ENCODE results near the gene GXYLT1.

GXYLT1 gene

DNA sequence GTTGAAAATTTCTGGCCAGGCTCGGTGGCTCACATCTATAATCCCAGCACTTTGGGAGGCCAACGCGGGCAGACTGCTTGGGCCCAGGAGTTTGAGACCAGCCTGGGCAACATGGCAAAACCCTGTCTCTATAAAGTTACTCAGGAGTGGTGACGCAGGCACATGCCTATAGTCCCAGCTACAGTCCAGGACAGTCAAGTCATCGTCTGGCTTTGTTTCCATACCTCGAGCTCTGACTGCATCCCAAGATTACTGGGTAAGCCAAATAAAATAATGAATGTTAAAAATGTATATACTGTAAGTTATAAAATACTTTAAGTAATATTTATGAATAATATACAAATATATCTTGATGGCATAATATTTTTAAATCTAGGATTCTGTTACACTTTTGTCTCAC lies 23.0 kb upstream of the GXYLT1 start:
- in situ Hi-C loops (cut with MboI; ENCODE audit: low pct_unique_long_range_greater_than_20kb, low sequenced_read_pairs, unreplicated experiment), result no loop called here

DNA sequence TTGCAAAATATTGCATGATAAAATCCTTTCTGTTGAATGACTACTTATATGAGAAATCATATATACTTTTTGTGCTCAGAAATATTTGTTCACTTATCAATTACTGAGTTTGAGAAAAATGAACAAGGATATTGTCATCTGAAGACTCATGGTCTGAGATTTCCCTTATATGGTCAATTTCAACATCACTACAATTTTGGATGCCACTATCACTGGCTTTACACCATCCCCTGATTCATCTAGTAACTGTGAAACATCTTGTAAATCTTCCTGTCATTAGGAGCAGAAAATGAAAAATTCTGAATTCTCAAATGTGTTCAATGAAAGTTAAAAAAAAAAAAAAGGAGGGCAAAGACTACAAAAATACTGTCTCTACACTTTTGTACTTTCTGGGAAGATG lies 21.8 kb upstream of the GXYLT1 start:
- in situ Hi-C loops (cut with MboI; ENCODE audit: low pct_unique_long_range_greater_than_20kb, low sequenced_read_pairs, unreplicated experiment), result no loop called here
- TF ChIP-seq, protein P1, sequence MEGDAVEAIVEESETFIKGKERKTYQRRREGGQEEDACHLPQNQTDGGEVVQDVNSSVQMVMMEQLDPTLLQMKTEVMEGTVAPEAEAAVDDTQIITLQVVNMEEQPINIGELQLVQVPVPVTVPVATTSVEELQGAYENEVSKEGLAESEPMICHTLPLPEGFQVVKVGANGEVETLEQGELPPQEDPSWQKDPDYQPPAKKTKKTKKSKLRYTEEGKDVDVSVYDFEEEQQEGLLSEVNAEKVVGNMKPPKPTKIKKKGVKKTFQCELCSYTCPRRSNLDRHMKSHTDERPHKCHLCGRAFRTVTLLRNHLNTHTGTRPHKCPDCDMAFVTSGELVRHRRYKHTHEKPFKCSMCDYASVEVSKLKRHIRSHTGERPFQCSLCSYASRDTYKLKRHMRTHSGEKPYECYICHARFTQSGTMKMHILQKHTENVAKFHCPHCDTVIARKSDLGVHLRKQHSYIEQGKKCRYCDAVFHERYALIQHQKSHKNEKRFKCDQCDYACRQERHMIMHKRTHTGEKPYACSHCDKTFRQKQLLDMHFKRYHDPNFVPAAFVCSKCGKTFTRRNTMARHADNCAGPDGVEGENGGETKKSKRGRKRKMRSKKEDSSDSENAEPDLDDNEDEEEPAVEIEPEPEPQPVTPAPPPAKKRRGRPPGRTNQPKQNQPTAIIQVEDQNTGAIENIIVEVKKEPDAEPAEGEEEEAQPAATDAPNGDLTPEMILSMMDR (IDR thresholded peaks at IDR 0.05; ENCODE audit: extremely low read depth, insufficient read depth, missing control alignments), result no peak
- DNase-seq (ENCODE audit: low spot score), result no peak

More for the DNA sequence above, 23.0 kb upstream of the GXYLT1 start:
- TF ChIP-seq, protein P1 (IDR thresholded peaks at IDR 0.05; ENCODE audit: extremely low read depth, insufficient read depth, missing control alignments), result no peak
- no peak for DNase-seq (ENCODE audit: low spot score)

DNA sequence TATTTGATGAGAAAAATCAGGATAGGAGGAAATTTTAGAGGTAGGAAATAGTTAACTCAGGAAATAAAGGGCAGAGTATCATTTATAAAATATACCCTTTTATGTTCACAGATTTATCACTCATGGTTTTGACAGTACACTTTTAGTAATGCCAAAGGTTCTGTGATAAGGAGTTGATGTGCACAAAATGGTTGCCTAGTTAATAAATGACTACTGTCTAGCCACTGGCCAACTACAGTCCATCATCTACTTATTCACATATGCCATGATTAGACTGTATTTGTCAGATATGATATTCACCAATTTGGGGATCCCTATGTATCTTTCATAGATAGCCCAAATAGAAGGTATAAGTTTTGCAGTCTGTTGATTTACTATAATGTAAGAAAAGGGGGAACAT lies 19.2 kb upstream of the GXYLT1 start:
- TF ChIP-seq, protein P1 (IDR thresholded peaks at IDR 0.05; ENCODE audit: extremely low read depth, insufficient read depth, missing control alignments), result no peak
- no peak for DNase-seq (ENCODE audit: low spot score)
- in situ Hi-C loops (cut with MboI; ENCODE audit: low pct_unique_long_range_greater_than_20kb, low sequenced_read_pairs, unreplicated experiment), result no loop called here

DNA sequence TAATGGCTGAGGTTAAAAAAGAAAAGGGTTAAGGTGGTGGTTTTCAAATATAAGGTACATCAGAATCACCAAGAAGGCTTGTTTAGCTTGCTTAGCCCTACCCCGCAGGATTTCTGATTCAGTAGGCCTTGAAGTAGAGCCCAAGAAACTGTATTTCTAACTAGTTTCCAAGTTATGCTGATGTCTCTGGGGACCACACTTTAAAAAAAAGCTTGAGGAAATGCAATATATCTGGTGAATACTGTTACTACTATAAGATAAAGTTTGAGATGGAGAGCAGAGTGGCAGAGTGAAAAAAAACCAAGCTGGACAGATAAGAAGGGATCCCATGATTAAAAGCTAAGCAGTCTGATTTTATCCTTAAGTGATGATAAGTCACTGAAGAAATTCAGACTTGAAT lies 18.3 kb upstream of the GXYLT1 start:
- no peak for DNase-seq (ENCODE audit: low spot score)
- TF ChIP-seq, protein P1 (IDR thresholded peaks at IDR 0.05; ENCODE audit: extremely low read depth, insufficient read depth, missing control alignments), result no peak
- in situ Hi-C loops (cut with MboI; ENCODE audit: low pct_unique_long_range_greater_than_20kb, low sequenced_read_pairs, unreplicated experiment), result no loop called here

DNA sequence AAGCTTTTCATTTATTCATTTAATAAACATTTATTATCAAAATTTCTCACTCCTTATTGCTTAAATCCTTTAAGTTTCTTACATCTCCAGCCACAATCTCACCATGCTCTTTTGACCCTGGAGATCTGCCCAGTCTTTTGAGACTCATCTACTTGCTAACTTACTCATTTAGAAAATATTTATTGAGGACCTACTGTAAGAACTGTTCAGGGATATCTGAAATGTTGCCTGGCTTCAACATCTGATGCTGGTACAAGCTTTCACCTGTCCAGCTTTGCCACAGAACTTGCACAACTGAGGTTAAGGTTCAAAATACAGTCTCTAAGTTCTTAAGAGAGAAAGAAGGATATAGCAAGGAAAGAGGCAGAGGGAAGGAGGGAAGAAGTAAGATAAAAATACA lies 17.5 kb upstream of the GXYLT1 start:
- TF ChIP-seq, protein P1 (IDR thresholded peaks at IDR 0.05; ENCODE audit: extremely low read depth, insufficient read depth, missing control alignments), result no peak
- no peak for DNase-seq (ENCODE audit: low spot score)
- in situ Hi-C loops (cut with MboI; ENCODE audit: low pct_unique_long_range_greater_than_20kb, low sequenced_read_pairs, unreplicated experiment), result no loop called here

DNA sequence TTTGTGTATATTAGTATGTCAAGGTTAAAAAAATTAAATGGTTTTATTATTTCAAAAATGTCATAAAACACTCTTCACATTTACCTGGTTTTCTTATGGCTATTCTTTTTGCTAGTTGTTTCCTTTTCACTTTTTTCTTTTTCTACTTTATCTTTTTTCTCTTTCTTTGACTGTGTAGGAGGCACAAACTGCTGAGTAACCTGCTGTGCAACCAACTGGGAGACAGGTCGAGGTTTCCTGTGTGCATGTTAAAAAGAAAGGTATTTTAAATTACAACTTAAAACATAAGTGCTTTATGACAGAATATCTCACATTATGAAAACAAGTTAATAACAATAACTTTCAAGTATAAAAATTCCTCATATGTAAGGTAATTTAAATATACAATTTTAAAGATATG lies 16.9 kb upstream of the GXYLT1 start:
- DNase-seq (ENCODE audit: low spot score), result no peak
- TF ChIP-seq, protein P1 (IDR thresholded peaks at IDR 0.05; ENCODE audit: extremely low read depth, insufficient read depth, missing control alignments), result no peak
- in situ Hi-C loops (cut with MboI; ENCODE audit: low pct_unique_long_range_greater_than_20kb, low sequenced_read_pairs, unreplicated experiment), result no loop called here

DNA sequence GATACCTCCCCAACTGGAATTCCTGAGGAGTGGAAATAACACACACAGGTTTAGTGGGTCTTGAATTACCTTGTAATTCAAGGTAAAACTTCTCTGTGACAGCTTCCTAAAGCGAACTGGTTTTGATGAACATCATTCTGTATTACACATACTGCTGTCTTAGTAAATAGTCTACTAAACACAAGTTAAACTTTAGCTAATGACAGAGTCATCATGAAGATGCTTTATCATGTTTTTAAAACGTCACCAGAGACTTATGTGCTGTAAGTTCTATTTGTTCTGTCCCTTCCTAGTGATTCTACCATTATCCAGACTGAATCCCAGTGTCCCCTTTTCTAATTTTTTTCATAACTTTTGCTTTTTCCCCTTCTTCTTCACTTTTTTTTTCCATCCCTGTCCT lies 11.6 kb upstream of the GXYLT1 start:
- no peak for DNase-seq (ENCODE audit: low spot score)
- TF ChIP-seq, protein P1 (IDR thresholded peaks at IDR 0.05; ENCODE audit: extremely low read depth, insufficient read depth, missing control alignments), result no peak
- in situ Hi-C loops (cut with MboI; ENCODE audit: low pct_unique_long_range_greater_than_20kb, low sequenced_read_pairs, unreplicated experiment), result no loop called here
